PC-3 (cell line): ENCODE measurements around the gene EBLN2.

Experiments
- CTCF ChIP-seq: fragments of 300-600 bp; sonication (generic); conservative IDR thresholded peaks from 2 replicates; pipeline ENCODE4 v1.5.1; 2017; ENCODE audit warnings: antibody characterized with exemption, low read depth, mild to moderate bottlenecking, low read length
- EZH2 ChIP-seq: fragments of 300-600 bp; sonication (generic); IDR thresholded peaks from one replicate; pipeline ENCODE4 v1.6.1; 2017; ENCODE audit warnings: antibody characterized with exemption, mild to moderate bottlenecking, low read length; ENCODE audit not compliant: unreplicated experiment

- TF ChIP-seq CTCF, result no peak
- TF ChIP-seq EZH2, result no peak
Observed at GRCh38 chr3:73043414-73043813, 18.0 kb upstream of the EBLN2 start.
